Measurements from ENCODE around the gene SMOC2.

The SMOC2 gene

GRCh38 chr6:168415993-168416530 is 24.9 kb upstream of the SMOC2 start:
- DNase-seq: no peak

GRCh38 chr6:168416531-168416930 is 24.5 kb upstream of the SMOC2 start:
- DNase-seq: no peak

GRCh38 chr6:168417191-168417590 is 23.8 kb upstream of the SMOC2 start:
- no peak for DNase-seq

- DNase-seq: no peak
Observed at GRCh38 chr6:168417679-168418557, 23.1 kb upstream of the SMOC2 start.

- no peak for DNase-seq
Observed at GRCh38 chr6:168418711-168419121, 22.3 kb upstream of the SMOC2 start.

- no peak for DNase-seq
Observed at GRCh38 chr6:168419569-168419968, 21.4 kb upstream of the SMOC2 start.

- no peak for DNase-seq
Observed at GRCh38 chr6:168420084-168420483, 20.9 kb upstream of the SMOC2 start.

- no peak for DNase-seq
Observed at GRCh38 chr6:168420706-168421105, 20.3 kb upstream of the SMOC2 start.

GRCh38 chr6:168427184-168427583 is 13.8 kb upstream of the SMOC2 start:
- DNase-seq: no peak

GRCh38 chr6:168428052-168428826 is 12.7 kb upstream of the SMOC2 start:
- DNase-seq: no peak

GRCh38 chr6:168428863-168429262 is 12.1 kb upstream of the SMOC2 start:
- no peak for DNase-seq

GRCh38 chr6:168432196-168432595 is 8.8 kb upstream of the SMOC2 start:
- DNase-seq: no peak

- DNase-seq: no peak
Observed at GRCh38 chr6:168433898-168434297, 7.1 kb upstream of the SMOC2 start.

GRCh38 chr6:168434505-168434904 is 6.5 kb upstream of the SMOC2 start:
- DNase-seq: no peak

- DNase-seq: no peak
Observed at GRCh38 chr6:168437751-168438150, 3.2 kb upstream of the SMOC2 start.

GRCh38 chr6:168438783-168439520 is 2.0 kb upstream of the SMOC2 start:
- no peak for DNase-seq

GRCh38 chr6:168439794-168440450 is 1.1 kb upstream of the SMOC2 start:
- no peak for DNase-seq

- no peak for DNase-seq
Observed at GRCh38 chr6:168441434-168442391, 729 bp downstream of the SMOC2 start.

GRCh38 chr6:168442646-168443045 is 1.7 kb downstream of the SMOC2 start:
- DNase-seq: no peak

GRCh38 chr6:168447282-168447681 is 6.3 kb downstream of the SMOC2 start:
- DNase-seq: no peak

GRCh38 chr6:168447700-168448099 is 6.7 kb downstream of the SMOC2 start:
- DNase-seq: no peak
